GM23338 (cell line): ENCODE results near the gene WWOX. TPM values are rescaled to one million over a fixed set of nuclear protein-coding genes. Genes with fewer than 3 reads are reported as not detected.

Experiments used
- ATAC-seq: fragments of 200-7000 bp; cut with Tn5 transposase; 3 replicates; pipeline ENCODE4 v1.9.1; 2020
- DNase-seq: peaks from one replicate; pipeline ENCODE4 v3.0.0-alpha.2; 2015; ENCODE audit warnings: low spot score
- H2AFZ ChIP-seq: fragments of 200-600 bp; sonication (generic); 2 replicates; pipeline ENCODE4 v1.8.0; 2016; ENCODE audit warnings: antibody characterized with exemption, mild to moderate bottlenecking, moderate library complexity
- H3F3A ChIP-seq: fragments of 200-600 bp; sonication (generic); replicated peaks from 2 replicates; pipeline ENCODE4 v1.8.0; 2017; ENCODE audit warnings: antibody characterized with exemption, mixed run types, low read depth
- H3K27ac ChIP-seq: fragments of 200-600 bp; sonication (generic); 2 replicates; pipeline ENCODE4 v1.6.1; 2016; ENCODE audit warnings: low read depth
- H3K27me3 ChIP-seq: fragments of 200-600 bp; sonication (generic); 2 replicates; pipeline ENCODE4 v1.8.0; 2016; ENCODE audit warnings: mild to moderate bottlenecking, mixed run types, moderate library complexity; ENCODE audit not compliant: insufficient read depth
- H3K36me3 ChIP-seq: fragments of 200-600 bp; sonication (generic); 2 replicates; pipeline ENCODE4 v1.8.0; 2016; ENCODE audit warnings: mild to moderate bottlenecking; ENCODE audit not compliant: insufficient read depth
- H3K4me1 ChIP-seq: fragments of 200-600 bp; sonication (generic); 2 replicates; pipeline ENCODE4 v1.8.0; 2016; ENCODE audit warnings: mild to moderate bottlenecking, moderate library complexity; ENCODE audit not compliant: insufficient read depth
- H3K4me2 ChIP-seq: fragments of 200-600 bp; sonication (generic); 2 replicates; pipeline ENCODE4 v1.7.1; 2017; ENCODE audit warnings: mixed run types
- H3K4me3 ChIP-seq: fragments of 200-600 bp; sonication (generic); 2 replicates; pipeline ENCODE4 v1.6.1; 2016; ENCODE audit warnings: mixed run types
- H3K79me2 ChIP-seq: fragments of 200-600 bp; sonication (generic); replicated peaks from 2 replicates; pipeline ENCODE4 v1.8.0; 2017; ENCODE audit warnings: mild to moderate bottlenecking; ENCODE audit not compliant: insufficient read depth
- H3K9me2 ChIP-seq: fragments of 200-600 bp; sonication (generic); 2 replicates; pipeline ENCODE4 v1.8.0; 2017; ENCODE audit not compliant: insufficient read depth
- H4K20me1 ChIP-seq: fragments of 200-600 bp; sonication (generic); replicated peaks from 2 replicates; pipeline ENCODE4 v1.8.0; 2017; ENCODE audit warnings: mild to moderate bottlenecking; ENCODE audit not compliant: insufficient read depth
- H3K27ac Mint-ChIP-seq: 2 replicates; pipeline ENCODE4 v1.8.0; 2020; ENCODE audit warnings: inconsistent platforms, mild to moderate bottlenecking, moderate library complexity, mixed read lengths
- H3K27me3 Mint-ChIP-seq: 3 replicates; pipeline ENCODE4 v1.8.0; 2022; ENCODE audit warnings: low read depth, mild to moderate bottlenecking, moderate library complexity, mixed read lengths, inconsistent platforms; ENCODE audit not compliant: insufficient read depth, poor library complexity
- H3K36me3 Mint-ChIP-seq: 3 replicates; pipeline ENCODE4 v1.8.0; 2021; ENCODE audit warnings: low read depth, mild to moderate bottlenecking, inconsistent platforms, moderate library complexity, mixed read lengths
- H3K4me1 Mint-ChIP-seq: 3 replicates; pipeline ENCODE4 v1.8.0; 2020; ENCODE audit warnings: mild to moderate bottlenecking, inconsistent platforms, mixed read lengths
- H3K4me3 Mint-ChIP-seq: 3 replicates; pipeline ENCODE4 v1.8.0; 2021; ENCODE audit warnings: moderate library complexity, mild to moderate bottlenecking, inconsistent platforms, mixed read lengths
- H3K9me3 Mint-ChIP-seq: 3 replicates; pipeline ENCODE4 v1.8.0; 2020; ENCODE audit warnings: moderate library complexity, mild to moderate bottlenecking, inconsistent platforms, mixed read lengths
- ETS1 ChIP-seq: IDR thresholded peaks from 2 replicates; pipeline ENCODE4 v1.6.1; 2016; ENCODE audit warnings: antibody characterized with exemption
- EZH2 ChIP-seq: fragments of 200-600 bp; sonication (generic); IDR thresholded peaks from one replicate; pipeline ENCODE4 v1.8.0; 2017; ENCODE audit warnings: antibody characterized with exemption, mild to moderate bottlenecking, low read depth; ENCODE audit not compliant: unreplicated experiment
- EZH2phosphoT487 ChIP-seq: fragments of 200-600 bp; sonication (generic); IDR thresholded peaks from one replicate; pipeline ENCODE4 v1.8.1; 2018; ENCODE audit warnings: antibody characterized with exemption; ENCODE audit not compliant: unreplicated experiment
- JUNB ChIP-seq: IDR thresholded peaks from one replicate; pipeline ENCODE4 v1.6.1; 2016; ENCODE audit warnings: antibody characterized with exemption; ENCODE audit not compliant: unreplicated experiment
- NANOG ChIP-seq: IDR thresholded peaks from 2 replicates; pipeline ENCODE4 v1.6.1; 2016; ENCODE audit warnings: antibody characterized with exemption, borderline replicate concordance
- POLR2AphosphoS5 ChIP-seq: IDR thresholded peaks from 2 replicates; pipeline ENCODE4 v1.6.1; 2016; ENCODE audit warnings: antibody characterized with exemption, low read depth
- STAT1 ChIP-seq: IDR thresholded peaks from one replicate; pipeline ENCODE4 v1.6.1; 2016; ENCODE audit warnings: antibody characterized with exemption; ENCODE audit not compliant: unreplicated experiment
- ZNF114 ChIP-seq: fragments of 250-450 bp; sonication (Bioruptor Pico); IDR thresholded peaks from 2 replicates; pipeline ENCODE4 v1.5.0; 2020; ENCODE audit warnings: mild to moderate bottlenecking, moderate library complexity
- ZNF331 ChIP-seq: fragments of 250-450 bp; sonication (Bioruptor Pico); IDR thresholded peaks from 2 replicates; pipeline ENCODE4 v1.5.0; 2020; ENCODE audit warnings: low read depth, mild to moderate bottlenecking, moderate library complexity
- ZNF462 ChIP-seq: fragments of 250-450 bp; sonication (Bioruptor Pico); IDR thresholded peaks from 2 replicates; pipeline ENCODE4 v1.5.0; 2020; ENCODE audit warnings: mild to moderate bottlenecking, moderate library complexity
- polyA plus RNA-seq: library from polyadenylated mRNA; unstranded; fragments of >200 nt; fragmentation: Nextera tagmentation; extraction: Ambion mirVana; gene quantifications from 2 replicates; pipeline ENCODE4 v1.2.1, GENCODE V29; 2016
- total RNA-seq: library from RNA; depleted of rRNA; stranded (reverse); fragments of >200 nt; shearing (Covaris generic); gene quantifications from 2 replicates; pipeline ENCODE4 v1.2.3, GENCODE V29; 2014
- TF ChIP-seq, protein P1 (sequence below), 2 experiments: fragments of 200-600 bp in 1 of 2; sonication (generic) in 1 of 2; conservative IDR thresholded peaks; 2 replicates each; pipeline versions ENCODE4 v1.5.1 to v1.6.1; 2016 to 2017; ENCODE audit warnings: antibody characterized with exemption in 2 of 2, low read depth in 2 of 2, mild to moderate bottlenecking in 2 of 2, moderate library complexity in 1 of 2
- TF ChIP-seq, protein P2 (sequence below): IDR thresholded peaks from one replicate; pipeline ENCODE4 v1.6.1; 2018; ENCODE audit warnings: antibody characterized with exemption; ENCODE audit not compliant: unreplicated experiment

WWOX gene
- total and polyA plus RNA-seq, 2 experiments from 2014 or later: 10.0 to 19.3 TPM

DNA sequence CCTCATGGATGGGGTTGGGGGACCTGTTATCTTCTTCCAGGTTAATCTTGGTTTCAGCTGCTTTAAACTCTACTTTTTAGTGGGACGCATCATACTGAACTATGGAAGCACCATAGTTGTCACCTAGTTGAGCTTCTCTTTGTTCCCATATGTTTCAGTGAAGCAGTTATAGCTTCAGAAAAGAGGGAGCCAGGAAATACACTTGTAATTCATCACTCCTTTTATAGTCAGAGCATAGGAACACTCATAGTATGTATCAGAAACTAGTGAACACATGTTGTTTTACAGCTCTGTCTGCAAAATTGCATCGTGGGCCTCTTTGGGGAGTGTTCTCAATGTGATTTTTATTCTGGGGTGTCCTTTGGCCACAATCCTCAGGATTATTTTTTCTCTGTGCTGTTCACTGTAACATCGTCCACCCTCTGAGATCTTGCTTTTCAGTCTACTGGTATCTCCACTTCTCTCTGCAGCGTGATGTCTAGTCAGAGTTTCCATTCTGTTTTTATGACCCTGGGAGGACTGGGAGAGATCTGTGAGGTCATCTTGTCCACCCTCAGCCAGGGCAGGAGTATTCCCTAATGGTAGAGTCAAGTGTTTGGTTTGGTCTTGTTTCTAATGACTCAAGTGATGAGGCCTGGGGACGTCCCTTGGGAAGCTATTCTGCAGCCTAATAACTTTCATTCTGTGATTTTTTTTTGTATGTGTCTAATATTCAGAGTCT is 585.4 kb downstream of the WWOX start:
- Mint-ChIP-seq H3K27ac (no peak overlapping the region), H3K9me3 (no peaks in the 10 kb centered on the region), H3K27me3 (no peaks in the 10 kb centered on the region), H3K36me3 (no peaks in the 10 kb centered on the region), H3K4me3 (no peak overlapping the region), H3K4me1 (peaks cover 3% of the 10 kb centered on the region; the same call in 1 of the 3 replicates)
- Histone ChIP-seq H3K9me2 (no peaks in the 10 kb centered on the region), H3K4me3 (no peak overlapping the region), H3K27ac (no peak overlapping the region), H3K4me1 (no peaks in the 10 kb centered on the region), H3K79me2 (no peaks in the 10 kb centered on the region), H3K4me2 (no peak overlapping the region), H3K27me3 (no peaks in the 10 kb centered on the region), H3F3A (no peaks in the 10 kb centered on the region), H4K20me1 (no peaks in the 10 kb centered on the region), H3K36me3 (no peaks in the 10 kb centered on the region), H2AFZ (no peak overlapping the region)
- ATAC-seq (no peak), DNase-seq (no peak)
- TF ChIP-seq NANOG: no peak
- TF ChIP-seq ZNF331 (CRISPR knock-in tag): no peak
- no peak for TF ChIP-seq STAT1
- no peak for TF ChIP-seq JUNB
- TF ChIP-seq ZNF114 (CRISPR knock-in tag): no peak
- TF ChIP-seq ETS1: no peak
- TF ChIP-seq, protein P1, sequence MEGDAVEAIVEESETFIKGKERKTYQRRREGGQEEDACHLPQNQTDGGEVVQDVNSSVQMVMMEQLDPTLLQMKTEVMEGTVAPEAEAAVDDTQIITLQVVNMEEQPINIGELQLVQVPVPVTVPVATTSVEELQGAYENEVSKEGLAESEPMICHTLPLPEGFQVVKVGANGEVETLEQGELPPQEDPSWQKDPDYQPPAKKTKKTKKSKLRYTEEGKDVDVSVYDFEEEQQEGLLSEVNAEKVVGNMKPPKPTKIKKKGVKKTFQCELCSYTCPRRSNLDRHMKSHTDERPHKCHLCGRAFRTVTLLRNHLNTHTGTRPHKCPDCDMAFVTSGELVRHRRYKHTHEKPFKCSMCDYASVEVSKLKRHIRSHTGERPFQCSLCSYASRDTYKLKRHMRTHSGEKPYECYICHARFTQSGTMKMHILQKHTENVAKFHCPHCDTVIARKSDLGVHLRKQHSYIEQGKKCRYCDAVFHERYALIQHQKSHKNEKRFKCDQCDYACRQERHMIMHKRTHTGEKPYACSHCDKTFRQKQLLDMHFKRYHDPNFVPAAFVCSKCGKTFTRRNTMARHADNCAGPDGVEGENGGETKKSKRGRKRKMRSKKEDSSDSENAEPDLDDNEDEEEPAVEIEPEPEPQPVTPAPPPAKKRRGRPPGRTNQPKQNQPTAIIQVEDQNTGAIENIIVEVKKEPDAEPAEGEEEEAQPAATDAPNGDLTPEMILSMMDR (conservative IDR thresholded peaks at IDR 0.05; ENCODE audit: low read depth in 2 of 2): no peak
- TF ChIP-seq POLR2AphosphoS5: no peak
- TF ChIP-seq EZH2phosphoT487: no peak
- no peak for TF ChIP-seq EZH2
- TF ChIP-seq, protein P2, sequence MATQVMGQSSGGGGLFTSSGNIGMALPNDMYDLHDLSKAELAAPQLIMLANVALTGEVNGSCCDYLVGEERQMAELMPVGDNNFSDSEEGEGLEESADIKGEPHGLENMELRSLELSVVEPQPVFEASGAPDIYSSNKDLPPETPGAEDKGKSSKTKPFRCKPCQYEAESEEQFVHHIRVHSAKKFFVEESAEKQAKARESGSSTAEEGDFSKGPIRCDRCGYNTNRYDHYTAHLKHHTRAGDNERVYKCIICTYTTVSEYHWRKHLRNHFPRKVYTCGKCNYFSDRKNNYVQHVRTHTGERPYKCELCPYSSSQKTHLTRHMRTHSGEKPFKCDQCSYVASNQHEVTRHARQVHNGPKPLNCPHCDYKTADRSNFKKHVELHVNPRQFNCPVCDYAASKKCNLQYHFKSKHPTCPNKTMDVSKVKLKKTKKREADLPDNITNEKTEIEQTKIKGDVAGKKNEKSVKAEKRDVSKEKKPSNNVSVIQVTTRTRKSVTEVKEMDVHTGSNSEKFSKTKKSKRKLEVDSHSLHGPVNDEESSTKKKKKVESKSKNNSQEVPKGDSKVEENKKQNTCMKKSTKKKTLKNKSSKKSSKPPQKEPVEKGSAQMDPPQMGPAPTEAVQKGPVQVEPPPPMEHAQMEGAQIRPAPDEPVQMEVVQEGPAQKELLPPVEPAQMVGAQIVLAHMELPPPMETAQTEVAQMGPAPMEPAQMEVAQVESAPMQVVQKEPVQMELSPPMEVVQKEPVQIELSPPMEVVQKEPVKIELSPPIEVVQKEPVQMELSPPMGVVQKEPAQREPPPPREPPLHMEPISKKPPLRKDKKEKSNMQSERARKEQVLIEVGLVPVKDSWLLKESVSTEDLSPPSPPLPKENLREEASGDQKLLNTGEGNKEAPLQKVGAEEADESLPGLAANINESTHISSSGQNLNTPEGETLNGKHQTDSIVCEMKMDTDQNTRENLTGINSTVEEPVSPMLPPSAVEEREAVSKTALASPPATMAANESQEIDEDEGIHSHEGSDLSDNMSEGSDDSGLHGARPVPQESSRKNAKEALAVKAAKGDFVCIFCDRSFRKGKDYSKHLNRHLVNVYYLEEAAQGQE: no peak
- no peak for TF ChIP-seq ZNF462
